CD4-positive, alpha-beta T cell treated with Interleukin-6 for 4 hours (primary cell): ENCODE results near the gene LRRN4.

Experiments
- DNase-seq: peaks from one replicate; pipeline ENCODE4 v3.0.0-alpha.2; 2020; ENCODE audit warnings: mixed read lengths

Gene LRRN4

GRCh38 chr20:6030453-6031080 is 23.3 kb downstream of the LRRN4 start:
- DNase-seq: no peak

DNA sequence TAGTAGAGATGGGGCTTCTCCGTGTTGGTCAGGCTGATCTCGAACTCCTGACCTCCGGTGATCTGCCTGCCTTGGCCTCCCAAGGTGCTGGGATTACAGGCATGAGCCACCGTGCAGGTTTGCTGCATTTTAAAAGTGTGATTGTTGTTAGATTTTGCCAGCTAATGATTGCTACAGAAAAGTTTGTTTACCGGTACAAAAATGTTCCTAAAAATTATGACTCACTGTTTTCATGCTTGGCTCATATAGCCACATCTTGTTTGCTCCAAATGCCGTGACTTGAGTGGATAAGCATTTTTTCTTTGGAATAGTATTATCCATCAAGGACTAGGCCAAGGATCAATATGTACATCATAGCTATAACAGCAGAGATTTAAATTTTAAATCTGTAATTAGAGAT is 24.3 kb downstream of the LRRN4 start:
- no peak for DNase-seq

DNA sequence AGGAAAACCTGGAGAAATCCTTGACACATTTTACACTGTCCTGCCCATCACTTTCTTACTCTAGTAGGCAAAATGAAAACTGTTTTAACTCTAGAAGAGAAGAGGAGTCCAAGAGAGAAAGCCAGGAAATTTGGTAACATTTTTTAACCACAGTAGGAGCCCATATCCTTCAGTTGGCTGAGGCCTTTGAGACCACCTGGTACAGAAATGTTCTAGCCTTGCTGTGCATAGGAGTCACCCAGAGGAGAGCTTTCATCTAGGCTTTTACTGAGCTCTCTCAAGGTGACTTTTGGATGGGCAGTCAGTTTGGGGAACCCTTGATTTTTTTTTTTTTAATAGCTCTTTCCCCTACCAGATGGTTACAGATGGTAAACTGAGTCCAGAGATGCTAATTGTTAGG is 25.0 kb downstream of the LRRN4 start:
- DNase-seq: no peak

- DNase-seq: no peak
These were observed 27.8 kb downstream of the LRRN4 start for GRCh38 chr20:6026051-6026450.

- DNase-seq: no peak
These were observed 29.1 kb downstream of the LRRN4 start for GRCh38 chr20:6024768-6025167.

DNA sequence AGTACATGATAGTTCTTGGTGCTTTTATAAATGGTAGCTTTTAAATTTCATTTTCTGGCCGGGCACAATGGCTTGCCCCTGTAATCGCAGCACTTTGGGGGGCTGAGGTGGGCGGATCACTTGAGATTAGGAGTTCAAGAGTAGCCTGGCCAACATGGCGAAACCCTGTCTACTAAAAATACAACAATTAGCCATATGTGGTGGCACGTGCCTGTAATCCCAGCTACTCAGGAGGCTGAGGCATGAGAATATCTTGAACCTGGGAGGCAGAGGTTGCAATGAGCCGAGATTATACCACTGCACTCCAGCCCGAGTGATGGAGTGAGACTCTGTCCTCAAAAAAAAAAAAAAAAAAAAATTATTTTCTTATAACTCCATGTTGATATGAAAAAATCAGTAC is 36.0 kb downstream of the LRRN4 start:
- no peak for DNase-seq

DNA sequence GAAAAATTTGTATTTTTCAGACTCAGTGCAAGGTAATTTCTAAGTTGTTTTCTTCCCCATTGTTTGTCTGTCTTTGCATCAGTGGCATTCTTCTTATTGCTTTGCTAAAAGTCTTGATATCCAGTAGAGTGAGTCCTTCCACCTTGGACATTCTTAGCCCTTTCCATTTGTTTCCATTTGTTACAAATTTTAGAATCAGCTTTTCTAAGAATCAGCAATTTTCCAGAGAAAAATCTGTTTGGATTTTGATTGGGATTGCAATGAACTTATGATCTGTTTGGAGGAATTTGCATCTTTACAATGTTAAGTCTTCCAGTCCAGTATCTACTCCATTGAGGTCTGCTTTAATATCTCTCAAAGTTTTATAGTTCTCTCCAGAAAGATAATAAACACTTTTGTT is 36.4 kb downstream of the LRRN4 start:
- DNase-seq: no peak

DNA sequence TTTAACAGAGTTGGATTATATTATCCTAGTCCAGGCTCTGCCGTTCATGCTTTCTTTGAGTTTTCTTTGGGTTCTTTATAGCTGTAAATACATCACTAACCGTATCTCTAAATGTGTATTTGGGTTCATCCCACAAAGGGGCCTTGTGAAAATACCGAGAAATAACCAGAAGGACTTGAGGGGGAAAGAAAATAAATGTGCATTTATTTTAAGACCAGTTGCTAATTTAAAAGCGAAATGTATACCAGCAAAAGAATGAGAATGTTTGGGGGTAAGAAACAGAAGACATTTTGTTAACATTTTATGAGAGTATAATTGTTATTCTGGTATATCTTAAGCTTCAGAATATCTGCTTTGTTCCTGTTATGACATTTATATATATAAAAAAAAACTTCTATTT is 38.9 kb downstream of the LRRN4 start:
- no peak for DNase-seq

DNA sequence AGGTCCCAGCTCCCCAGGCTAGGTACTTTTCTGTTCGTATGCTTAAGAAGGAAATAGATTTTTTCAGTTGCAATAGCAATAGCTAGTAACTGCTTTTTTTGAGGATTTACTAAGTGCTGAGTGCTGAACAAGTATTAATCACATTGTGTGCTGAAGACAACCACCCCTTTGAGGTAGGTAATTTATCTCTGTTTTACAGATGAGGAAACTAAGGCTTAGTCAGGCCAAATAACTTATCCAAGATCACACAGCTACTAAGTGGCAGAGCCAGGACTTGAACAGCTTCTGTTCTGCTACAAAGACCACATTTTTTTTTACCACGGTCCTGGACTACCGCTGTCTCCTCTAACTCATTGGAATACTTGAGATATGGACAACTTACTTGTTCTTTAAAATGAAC is 39.8 kb downstream of the LRRN4 start:
- no peak for DNase-seq

GRCh38 chr20:6012179-6012578 is 41.7 kb downstream of the LRRN4 start:
- DNase-seq: no peak

DNA sequence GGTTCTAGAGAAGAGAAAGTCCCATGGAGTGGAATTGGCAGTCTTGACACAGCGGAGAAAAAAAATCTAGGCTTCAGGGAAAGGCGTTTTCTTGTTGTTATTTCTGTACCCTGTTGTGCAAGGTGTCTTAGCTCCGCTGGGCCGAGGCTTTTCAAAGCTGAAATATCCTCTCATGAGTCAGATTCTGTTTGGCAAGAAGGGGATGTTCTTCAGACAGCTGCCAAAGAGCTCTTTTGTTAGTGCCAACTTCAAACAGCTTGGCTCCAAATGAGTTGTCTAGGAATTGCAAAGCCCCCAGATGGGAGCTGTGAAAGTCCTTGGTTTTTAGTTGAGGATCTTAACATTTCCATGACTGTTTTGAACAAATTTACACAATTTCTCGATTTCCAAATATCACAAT is 45.6 kb downstream of the LRRN4 start:
- DNase-seq: peak; percentile 7

DNA sequence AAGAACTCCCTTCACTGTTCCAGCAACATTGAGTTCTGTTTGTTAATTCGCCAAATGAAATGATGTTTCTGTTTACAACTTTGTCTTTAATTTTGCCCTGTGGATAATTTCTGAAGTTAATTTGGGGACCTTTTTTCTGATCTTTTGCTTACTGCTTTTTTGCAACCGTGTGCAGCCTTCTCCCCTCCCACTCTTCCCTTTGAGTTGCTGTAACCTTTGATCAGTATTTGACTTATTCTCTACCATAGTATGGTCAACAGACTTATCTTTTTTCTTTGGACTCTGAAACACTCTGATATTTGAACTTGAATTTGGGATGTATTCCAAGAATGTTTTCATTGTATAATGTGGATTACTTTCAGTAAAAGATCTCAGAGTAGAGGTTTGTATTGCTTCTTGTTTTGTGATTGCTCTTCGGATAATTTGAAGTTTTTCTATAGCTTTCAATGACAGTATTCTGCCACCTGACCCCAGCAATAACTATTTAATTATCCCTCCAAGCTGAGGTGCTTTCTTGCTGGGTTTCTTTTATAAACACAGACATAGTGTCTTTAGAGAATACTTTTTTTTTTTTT is 46.2 kb downstream of the LRRN4 start:
- no peak for DNase-seq

DNA sequence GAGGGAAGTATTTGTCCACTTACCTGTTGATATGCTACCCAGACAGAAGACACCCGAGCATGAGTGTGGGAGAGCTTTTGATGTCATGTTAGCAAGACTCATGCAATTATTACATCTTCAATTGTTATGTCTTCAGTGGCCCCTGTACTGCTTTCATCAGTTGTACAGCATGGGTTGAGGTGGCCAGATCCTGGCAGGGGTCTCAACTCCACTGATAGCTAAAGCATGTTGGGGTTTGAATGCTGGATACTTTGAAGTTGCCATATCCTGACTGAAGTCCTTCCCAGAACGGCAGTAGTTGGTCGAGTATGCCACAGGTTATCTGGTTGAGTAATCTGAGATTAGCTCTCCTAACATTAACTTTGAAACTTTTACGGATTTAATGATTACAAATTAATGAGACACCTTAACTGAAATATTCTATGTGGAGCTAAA is 46.7 kb downstream of the LRRN4 start:
- no peak for DNase-seq

GRCh38 chr20:6006603-6006949 is 47.3 kb downstream of the LRRN4 start:
- no peak for DNase-seq

DNA sequence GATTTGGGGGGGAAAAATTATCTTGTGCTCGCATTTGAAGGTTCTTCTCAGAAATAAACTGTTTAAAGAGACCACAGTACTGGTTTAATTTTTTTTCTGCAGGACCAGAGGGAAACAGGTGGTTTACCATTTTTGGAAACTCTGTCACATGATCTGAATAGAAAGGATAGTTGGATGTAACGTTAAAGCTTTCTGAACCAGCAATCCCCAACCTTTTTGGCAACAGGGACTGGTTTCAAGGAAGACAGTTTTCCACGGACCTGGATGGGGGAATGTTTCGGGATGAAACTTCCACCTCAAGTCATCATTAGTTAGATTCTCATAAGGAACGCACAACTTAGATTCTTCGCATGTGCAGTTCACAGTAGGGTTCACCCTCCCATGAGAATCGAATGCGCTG is 53.0 kb downstream of the LRRN4 start:
- DNase-seq: no peak

GRCh38 chr20:5999783-6000182 is 54.1 kb downstream of the LRRN4 start:
- DNase-seq: no peak

- peak; percentile 36 for DNase-seq
These were observed 57.1 kb downstream of the LRRN4 start for GRCh38 chr20:5996765-5997164.

- DNase-seq: no peak
These were observed 62.0 kb downstream of the LRRN4 start for GRCh38 chr20:5991623-5992441.

DNA sequence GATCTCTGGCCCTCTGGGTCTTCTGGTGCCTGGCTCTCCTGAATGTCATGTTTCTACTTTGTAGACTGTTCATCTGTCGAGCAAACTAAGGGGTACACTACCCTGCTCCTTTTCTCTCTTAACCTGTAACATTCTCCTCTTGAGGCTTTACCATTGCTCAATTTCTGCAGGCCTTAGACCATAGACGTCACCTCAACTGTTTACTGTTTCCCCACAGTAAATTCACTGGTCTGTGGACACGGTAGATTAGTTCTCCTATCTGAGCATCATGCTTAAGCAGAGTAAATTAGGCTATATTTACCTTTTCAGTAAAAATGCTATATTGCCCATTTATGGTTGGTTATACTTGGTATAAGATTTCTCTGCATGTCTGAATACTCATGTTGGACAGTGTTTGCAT is 62.9 kb downstream of the LRRN4 start:
- DNase-seq: no peak
